ENCODE data around the gene TRIM44.

Gene TRIM44

DNA sequence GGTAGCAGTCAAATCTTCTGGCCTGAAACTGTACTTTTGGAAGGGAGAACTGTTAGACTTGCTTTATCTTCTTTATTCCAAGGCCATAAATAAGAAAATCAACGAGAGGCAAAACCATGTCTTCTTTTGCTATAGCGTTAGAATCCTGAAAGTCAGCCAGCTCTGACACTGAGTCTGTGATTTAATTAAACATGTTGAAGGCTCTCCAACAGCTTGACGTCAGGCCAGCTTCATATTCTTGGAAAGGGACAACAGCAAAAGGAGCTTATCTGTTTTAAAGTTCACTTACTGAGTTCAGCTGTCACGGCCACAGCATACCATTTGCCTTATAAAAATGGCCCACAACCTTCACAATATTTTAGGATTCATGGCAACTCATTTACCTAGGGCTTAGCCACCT, 150.3 kb downstream of the TRIM44 start:
- no peak for DNase-seq (ENCODE audit: low spot score)
- POLR2A ChIA-PET (ENCODE audit: low non-redundant PET), result no interaction called here
- H3K27ac ChIP-seq, result no peak overlapping the region
- CTCF ChIA-PET, result interaction anchor here (1.1 kb wide), 1 partner anchor 9 kb away, joined by 3 read pairs; no protein-coding TSS in a partner anchor
- TF ChIP-seq, protein P1, sequence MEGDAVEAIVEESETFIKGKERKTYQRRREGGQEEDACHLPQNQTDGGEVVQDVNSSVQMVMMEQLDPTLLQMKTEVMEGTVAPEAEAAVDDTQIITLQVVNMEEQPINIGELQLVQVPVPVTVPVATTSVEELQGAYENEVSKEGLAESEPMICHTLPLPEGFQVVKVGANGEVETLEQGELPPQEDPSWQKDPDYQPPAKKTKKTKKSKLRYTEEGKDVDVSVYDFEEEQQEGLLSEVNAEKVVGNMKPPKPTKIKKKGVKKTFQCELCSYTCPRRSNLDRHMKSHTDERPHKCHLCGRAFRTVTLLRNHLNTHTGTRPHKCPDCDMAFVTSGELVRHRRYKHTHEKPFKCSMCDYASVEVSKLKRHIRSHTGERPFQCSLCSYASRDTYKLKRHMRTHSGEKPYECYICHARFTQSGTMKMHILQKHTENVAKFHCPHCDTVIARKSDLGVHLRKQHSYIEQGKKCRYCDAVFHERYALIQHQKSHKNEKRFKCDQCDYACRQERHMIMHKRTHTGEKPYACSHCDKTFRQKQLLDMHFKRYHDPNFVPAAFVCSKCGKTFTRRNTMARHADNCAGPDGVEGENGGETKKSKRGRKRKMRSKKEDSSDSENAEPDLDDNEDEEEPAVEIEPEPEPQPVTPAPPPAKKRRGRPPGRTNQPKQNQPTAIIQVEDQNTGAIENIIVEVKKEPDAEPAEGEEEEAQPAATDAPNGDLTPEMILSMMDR (conservative IDR thresholded peaks at IDR 0.05; ENCODE audit: low read depth), result no peak

DNA sequence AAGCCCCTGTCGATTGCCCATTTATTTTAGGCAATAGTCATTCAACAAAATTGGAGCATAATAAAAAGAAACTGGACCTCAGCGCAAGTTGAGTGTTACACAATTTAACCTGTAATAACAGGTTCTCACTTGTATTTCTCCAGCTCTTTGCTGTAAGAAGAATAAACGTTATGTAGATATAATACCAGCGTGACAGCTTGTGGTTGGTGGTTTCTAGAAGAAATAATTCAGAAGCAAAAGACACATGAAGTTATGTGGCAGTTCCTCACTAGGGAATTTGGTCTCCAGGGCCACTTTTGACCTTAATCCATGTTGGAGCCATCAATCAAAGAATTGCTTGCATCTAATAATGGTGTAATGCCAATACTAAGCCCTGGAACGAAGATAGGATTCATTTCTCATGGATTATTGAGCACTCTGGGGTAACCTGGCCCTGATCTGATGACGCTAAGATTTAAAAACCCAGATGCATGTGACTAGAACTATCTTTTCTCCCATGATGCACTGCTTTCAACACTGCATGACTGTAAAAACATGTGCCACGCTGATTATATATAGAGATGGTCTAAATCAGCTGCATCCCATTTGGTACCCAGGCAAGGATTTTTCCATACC, 151.6 kb downstream of the TRIM44 start:
- CTCF ChIA-PET, result no interaction called here
- no peak overlapping the region for H3K27ac ChIP-seq
- TF ChIP-seq, protein P1 (conservative IDR thresholded peaks at IDR 0.05; ENCODE audit: low read depth), result no peak
- POLR2A ChIA-PET (ENCODE audit: low non-redundant PET), result no interaction called here
- DNase-seq (ENCODE audit: low spot score), result no peak

DNA sequence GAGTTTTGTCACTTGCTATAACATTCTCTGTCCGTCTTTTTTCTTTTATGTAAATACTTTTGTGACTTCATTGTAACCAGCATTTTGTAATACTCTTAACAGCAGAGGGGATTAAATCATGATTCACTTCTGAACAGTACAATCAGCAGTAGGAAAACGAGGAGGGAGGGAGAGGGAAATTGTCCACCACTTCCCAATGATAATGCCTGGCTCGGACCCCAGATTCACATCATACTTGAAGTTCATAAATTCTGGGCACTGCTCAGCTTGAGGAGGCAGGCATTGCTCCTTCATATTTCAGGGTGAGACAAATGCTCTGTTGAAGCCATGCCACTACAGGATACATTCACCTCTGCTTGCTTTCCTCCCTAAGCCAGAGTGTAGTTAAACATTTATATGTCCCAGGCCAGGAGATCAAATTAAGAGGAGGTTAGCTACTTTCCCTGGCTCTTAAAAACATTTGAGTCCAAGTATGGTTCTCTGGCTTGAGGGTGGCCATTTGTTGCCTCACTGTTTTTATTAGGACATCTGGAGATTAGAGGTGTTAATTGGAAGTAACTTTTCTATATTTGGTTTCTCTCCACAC, 152.2 kb downstream of the TRIM44 start:
- no peak overlapping the region for H3K27ac ChIP-seq
- ChIA-PET CTCF (no interaction called here), POLR2A (ENCODE audit: low non-redundant PET) (interaction anchor here (0.6 kb wide), 1 partner anchor 11 kb away, joined by 4 read pairs; no protein-coding TSS in a partner anchor)
- TF ChIP-seq, protein P1 (conservative IDR thresholded peaks at IDR 0.05; ENCODE audit: low read depth), result no peak
- no peak for DNase-seq (ENCODE audit: low spot score)

DNA sequence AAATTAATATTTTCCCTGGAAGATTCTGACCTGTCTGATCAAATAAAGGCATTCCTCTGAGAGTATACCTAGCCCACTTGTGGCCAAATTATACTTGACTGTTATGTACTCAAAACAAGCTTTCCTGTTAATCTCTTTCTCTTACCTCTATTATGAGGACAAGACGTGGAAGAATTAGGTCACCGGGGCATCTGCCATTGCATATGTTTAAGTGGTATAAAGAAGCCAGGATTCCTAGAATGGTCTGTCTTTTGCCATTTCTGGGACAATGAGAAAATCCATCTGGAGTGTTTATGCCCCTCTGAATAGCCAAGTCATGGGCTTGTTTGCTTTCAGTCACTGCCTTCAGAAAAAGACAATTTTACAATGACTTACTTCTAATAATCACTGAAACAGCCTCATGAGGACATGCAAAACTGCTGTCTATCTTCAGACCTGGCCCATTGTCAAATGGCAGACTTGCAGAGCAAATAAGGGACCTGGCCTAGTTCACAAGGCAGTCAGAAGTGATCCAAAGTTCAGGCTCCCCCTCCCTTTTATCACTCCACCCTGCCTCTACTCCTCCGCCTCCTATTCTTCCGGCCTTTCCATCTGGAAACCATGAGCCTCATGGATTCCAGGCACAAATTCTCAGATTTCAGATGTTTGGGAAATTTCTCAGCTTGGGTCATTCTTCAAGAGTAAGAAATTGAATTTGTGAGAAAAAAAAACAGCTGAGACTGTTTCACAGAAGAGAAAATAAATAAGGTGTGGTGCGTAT, 153.2 kb downstream of the TRIM44 start:
- no peak overlapping the region for H3K27ac ChIP-seq
- no peak for DNase-seq (ENCODE audit: low spot score)
- CTCF ChIA-PET, result no interaction called here
- TF ChIP-seq, protein P1 (conservative IDR thresholded peaks at IDR 0.05; ENCODE audit: low read depth), result no peak
- POLR2A ChIA-PET (ENCODE audit: low non-redundant PET), result interaction anchor here (0.6 kb wide), 1 partner anchor 12 kb away, joined by 4 read pairs; no protein-coding TSS in a partner anchor

DNA sequence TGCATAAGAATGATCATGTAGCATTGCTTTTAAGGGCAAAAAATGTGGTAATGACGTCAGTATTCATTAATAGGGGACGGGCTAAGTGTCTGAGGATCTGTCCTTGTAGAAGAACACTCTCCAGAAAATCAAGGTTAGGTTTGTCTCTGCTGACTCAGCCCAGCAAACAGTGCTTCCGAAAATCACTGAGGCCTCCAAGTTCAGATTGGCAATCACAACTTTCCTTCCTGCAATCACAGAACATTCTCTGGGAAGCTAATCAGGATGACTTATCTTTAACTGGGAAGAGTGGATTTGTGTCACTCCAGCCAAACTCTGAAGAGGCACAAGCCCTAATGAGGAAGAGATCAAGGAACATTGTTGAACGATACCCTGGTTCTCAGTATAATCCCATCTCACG, 158.0 kb downstream of the TRIM44 start:
- ChIA-PET CTCF (interaction anchor here (0.6 to 0.8 kb wide), 3 partner anchors 166 to 673 kb away, joined by 3 to 4 read pairs (median 3); no protein-coding TSS in a partner anchor), POLR2A (ENCODE audit: low non-redundant PET) (no interaction called here)
- TF ChIP-seq, protein P1 (conservative IDR thresholded peaks at IDR 0.05; ENCODE audit: low read depth), result no peak
- no peak for DNase-seq (ENCODE audit: low spot score)
- no peak overlapping the region for H3K27ac ChIP-seq

DNA sequence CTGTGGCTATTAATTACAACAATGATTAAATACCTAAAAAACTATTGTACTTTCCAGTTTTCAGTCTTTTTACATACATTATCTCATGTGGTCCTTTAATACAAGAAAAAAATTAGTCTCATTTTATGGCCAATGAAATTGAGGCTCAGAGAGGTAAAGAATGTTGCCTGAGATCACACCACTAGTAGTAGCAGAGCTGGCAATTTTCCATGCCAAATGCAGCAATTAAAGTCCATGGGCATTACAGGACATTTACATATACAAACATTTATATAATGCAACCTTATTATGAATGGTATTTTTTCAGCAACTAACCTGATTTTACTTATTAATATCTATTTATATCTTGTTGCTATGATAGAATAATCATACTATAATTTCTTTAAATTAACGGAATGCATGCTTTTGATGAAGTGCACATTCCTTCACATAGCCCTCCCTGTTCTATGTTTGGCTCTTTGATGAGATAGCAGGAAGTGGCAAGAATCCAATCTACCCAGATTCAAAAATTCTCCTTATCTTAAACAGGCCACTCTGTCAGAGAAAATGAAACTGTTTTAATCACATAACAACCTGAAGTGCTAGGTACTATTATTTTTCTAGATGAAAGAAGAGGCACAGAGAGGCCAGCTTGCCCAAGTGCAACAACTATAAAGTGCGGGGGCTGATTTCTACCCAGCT, 160.4 kb downstream of the TRIM44 start:
- POLR2A ChIA-PET (ENCODE audit: low non-redundant PET), result interaction anchor here (0.5 kb wide), 1 partner anchor 251 kb away, joined by 3 read pairs; no protein-coding TSS in a partner anchor

More for the DNA sequence above, 160.4 kb downstream of the TRIM44 start:
- no peak overlapping the region for H3K27ac ChIP-seq
- TF ChIP-seq, protein P1 (conservative IDR thresholded peaks at IDR 0.05; ENCODE audit: low read depth), result no peak
- CTCF ChIA-PET, result interaction anchor here (0.6 to 1.6 kb wide), 33 partner anchors 9 to 1356 kb away, joined by 3 to 19 read pairs (median 4); partner anchors contain the start of gene FJX1
- DNase-seq (ENCODE audit: low spot score), result no peak

Measured in RWPE1 (cell line).